Stomach (tissue), 4 donors: ENCODE data around the gene HMX1.

Experiments used
- CTCF ChIP-seq, 7 experiments: fragments of 450-650 bp in 4 of 7; fragments of 200-600 bp in 3 of 7; sonication (generic) in 3 of 7; IDR thresholded peaks; one replicate each; pipeline ENCODE4 v1.5.1; 2016 to 2019; ENCODE audit warnings: antibody characterized with exemption in 7 of 7, control low read depth in 2 of 7, mild to moderate bottlenecking in 1 of 7
- EP300 ChIP-seq: sonication (generic); formaldehyde crosslinking; IDR thresholded peaks from one replicate; pipeline ENCODE4 v1.6.1; 2017; ENCODE audit warnings: antibody characterized with exemption
- POLR2A ChIP-seq, 4 donors: fragments of 450-650 bp; IDR thresholded peaks; one replicate each; pipeline ENCODE4 v1.6.1; 2016; ENCODE audit warnings: antibody characterized with exemption in 4 of 4, control low read depth in 2 of 4, mild to moderate bottlenecking in 1 of 4, moderate library complexity in 1 of 4
- POLR2AphosphoS5 ChIP-seq, 3 donors: sonication (generic); formaldehyde crosslinking; IDR thresholded peaks; one replicate each; pipeline ENCODE4 v1.6.1; 2016; ENCODE audit warnings: antibody characterized with exemption in 3 of 3

- TF ChIP-seq CTCF (IDR thresholded peaks at IDR 0.05) (no peak), POLR2A (IDR thresholded peaks at IDR 0.05) (no peak), EP300 (no peak), POLR2AphosphoS5 (IDR thresholded peaks at IDR 0.05) (no peak)
Observed at GRCh38 chr4:8892556-8893226, 21.1 kb upstream of the HMX1 start.
